ENCODE data around the gene ATP5F1E. TPM values are rescaled to one million over a fixed set of nuclear protein-coding genes. Genes with fewer than 3 reads are reported as not detected.

The ATP5F1E gene
- total and polyA plus RNA-seq, 9 of the 15 experiments (the other 6 are each of a cell fraction or from before 2014, with no cell fraction given) = 60.3 to 162 (median 113) TPM

DNA sequence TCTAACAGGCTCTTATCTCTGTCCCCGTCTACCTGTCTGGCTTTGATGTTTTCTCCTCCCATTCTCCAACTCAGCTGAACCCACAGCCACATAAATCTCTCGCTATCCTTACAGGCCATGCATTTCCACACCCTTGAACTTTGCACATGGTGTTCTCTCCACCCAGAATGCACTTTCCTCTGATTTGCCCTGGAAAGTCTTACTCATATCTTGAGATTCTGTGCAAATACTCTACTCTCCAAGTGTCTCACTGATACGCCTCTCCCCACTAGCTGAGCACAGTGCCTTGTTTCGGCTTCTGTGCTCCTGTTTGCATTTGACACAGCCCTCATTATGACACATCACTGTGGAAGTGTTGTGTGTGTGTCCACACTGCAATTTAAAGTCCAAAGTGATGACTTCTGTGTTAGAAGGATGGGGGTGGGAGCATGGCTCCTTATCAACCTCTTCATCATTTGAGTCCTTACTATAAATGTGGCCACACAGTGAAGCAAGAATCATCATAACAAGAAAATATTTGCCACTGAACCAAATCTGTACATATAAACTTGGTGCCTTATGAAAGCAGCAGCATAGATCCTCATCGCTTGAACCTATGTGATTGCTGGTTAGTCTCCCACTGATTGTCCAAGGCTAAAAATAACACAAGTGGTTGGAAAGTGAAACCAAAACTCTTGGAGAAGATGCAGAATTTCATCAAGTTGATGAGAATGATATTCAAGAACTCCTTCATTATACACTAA is 16.0 kb upstream of the ATP5F1E start (continued):
- TF ChIP-seq KDM1A (IDR thresholded peaks at IDR 0.05) (peak; percentile 64 to 78; a peak in 3 of 4 replicates), E2F8 (IDR thresholded peaks at IDR 0.05; ENCODE audit: low read depth, partially characterized antibody) (no peak), E2F3 (CRISPR knock-in tag; IDR thresholded peaks at IDR 0.05) (no peak), ZNF165 (CRISPR knock-in tag; IDR thresholded peaks at IDR 0.05; ENCODE audit: borderline replicate concordance) (no peak), ZNF583 (CRISPR knock-in tag; IDR thresholded peaks at IDR 0.05) (no peak), CCNT2 (IDR thresholded peaks at IDR 0.05; ENCODE audit: borderline replicate concordance, extremely low read depth, insufficient read length, low read depth, low read length) (no peak)
- TF ChIP-seq, protein P1, sequence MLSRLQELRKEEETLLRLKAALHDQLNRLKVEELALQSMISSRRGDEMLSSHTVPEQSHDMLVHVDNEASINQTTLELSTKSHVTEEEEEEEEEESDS (CRISPR knock-in tag; IDR thresholded peaks at IDR 0.05) = no peak

DNA sequence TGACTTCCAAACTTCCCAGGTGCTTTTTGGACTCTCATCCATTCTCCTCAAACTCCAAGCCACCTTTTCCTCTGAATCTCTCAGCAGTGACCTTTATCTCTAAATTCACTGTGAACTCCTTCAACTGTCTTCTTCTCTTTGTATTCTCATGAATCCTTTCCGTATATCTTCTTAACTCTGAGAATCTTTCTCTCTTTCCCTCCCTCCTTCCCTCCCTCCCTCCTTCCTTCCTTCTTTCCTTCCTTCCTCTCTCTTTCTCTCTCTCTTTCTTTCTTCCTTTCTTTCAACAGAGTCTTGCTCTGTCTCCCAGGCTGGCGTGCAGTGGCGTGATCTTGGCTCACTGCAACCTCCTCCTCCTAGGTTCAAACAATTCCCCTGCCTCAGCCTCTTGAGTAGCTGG is 14.7 kb upstream of the ATP5F1E start:
- ATAC-seq (no peak), FAIRE-seq (no peak), DNase-seq (ENCODE audit: extremely low read depth in 1 of 4, low spot score in 3 of 4) (no peak)
- Histone ChIP-seq H3K36me3 (ENCODE audit: control insufficient read depth, insufficient read depth, low read length) (no peaks in the 10 kb centered on the region), H3K9me1 (ENCODE audit: control insufficient read depth, insufficient read depth, low read length) (no peaks in the 10 kb centered on the region), H4K20me1 (replicated peaks; ENCODE audit: control insufficient read depth, insufficient read depth, low read length) (no peaks in the 10 kb centered on the region), H2AFZ (ENCODE audit: low read depth, low read length) (no peak overlapping the region), H3K4me2 (ENCODE audit: insufficient read depth, low read length) (no peak overlapping the region), H3K4me1 (replicated peaks in 1 of 2; ENCODE audit: control insufficient read depth in 2 of 2, insufficient read depth in 2 of 2, low read length in 2 of 2) (peaks cover 12 to 14% of the 10 kb centered on the region in 2 experiments; a peak in 4 of 5 replicates), H3K9me3 (replicated peaks; ENCODE audit: control insufficient read depth, insufficient read depth, low read depth, low read length) (no peaks in the 10 kb centered on the region), H3K9ac (ENCODE audit: insufficient read depth in 1 of 2, low read depth in 2 of 2, low read length in 2 of 2) (no peak overlapping the region), H3K27ac (ENCODE audit: extremely low read depth, low read depth, low read length) (no peak overlapping the region), H3K27me3 (ENCODE audit: control insufficient read depth in 2 of 2, insufficient read depth in 2 of 2, low read length in 2 of 2) (peaks cover 12 to 14% of the 10 kb centered on the region in 2 experiments), H3K79me2 (ENCODE audit: control insufficient read depth, insufficient read depth, low read length) (peaks cover 13% of the 10 kb centered on the region), H3K4me3 (no peak overlapping the region)
- in situ Hi-C loops (cut with MboI) (no loop called here), intact Hi-C loops (cut with micrococcal nuclease) (no loop called here)
- BruUV-seq (replicated peaks) = no TSS peak
- 46% methylated on average over 2 of the region's 3 CpGs for WGBS (ENCODE audit: insufficient coverage, low coverage, missing lambda C conversion rate)
- CTCF ChIA-PET (ENCODE audit: low intra/inter-chr PET ratio) = no interaction called here
- POLR2A ChIA-PET = no interaction called here
- no peak for TF ChIP-seq FOXK2 (conservative IDR thresholded peaks at IDR 0.05 in 1 of 2, IDR thresholded peaks at IDR 0.05 in 1 of 2; ENCODE audit: low read depth in 2 of 2)
- peak; percentile 57; the same call in 1 of the 2 replicates for TF ChIP-seq ZNF512 (tag; IDR thresholded peaks at IDR 0.05)
